Myocyte (in vitro differentiated cells): ENCODE results near the gene TFR2. TPM values are rescaled to one million over a fixed set of nuclear protein-coding genes. Genes with fewer than 3 reads are reported as not detected.

Experiments used
- DNase-seq: peaks from one replicate; pipeline ENCODE4 v3.0.0-alpha.2; 2012; ENCODE audit warnings: low read depth
- total RNA-seq: library from RNA; depleted of rRNA; stranded (reverse); fragments of >200 nt; gene quantifications from 2 replicates; pipeline ENCODE4 v1.2.3, GENCODE V29; 2014

Gene TFR2
- total RNA-seq, 1 donor from 2014 or later, result not detected

GRCh38 chr7:100613412-100614175, 27.8 kb downstream of the TFR2 start:
- DNase-seq, result no peak

GRCh38 chr7:100612730-100613390, 28.5 kb downstream of the TFR2 start:
- peak; percentile 15 for DNase-seq

GRCh38 chr7:100611983-100612729, 29.2 kb downstream of the TFR2 start, which contains the start of gene MOSPD3:
Gene MOSPD3 (plus strand): TSS chr7:100612540. CDS start chr7:100612792, 252 bp downstream.
- peak; percentile 100 for DNase-seq

DNA sequence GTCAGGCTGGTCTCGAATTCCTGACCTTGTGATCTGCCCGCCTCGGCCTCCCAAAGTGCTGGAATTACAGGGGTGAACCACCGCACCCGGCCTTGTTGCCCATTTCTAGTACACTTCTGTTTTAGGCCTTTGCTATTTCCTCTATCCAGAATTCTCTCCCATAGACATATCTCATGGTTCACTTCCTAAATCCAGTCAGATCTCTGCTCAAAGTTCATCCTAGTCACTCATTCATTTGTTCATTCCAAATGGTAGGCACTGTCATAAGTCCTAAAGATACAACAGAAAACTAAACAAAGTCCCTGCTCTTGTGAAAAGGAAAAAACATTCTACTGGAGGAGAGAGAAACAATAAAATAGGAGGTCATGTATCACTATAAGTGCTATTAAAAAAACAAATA, 31.4 kb downstream of the TFR2 start:
- no peak for DNase-seq

DNA sequence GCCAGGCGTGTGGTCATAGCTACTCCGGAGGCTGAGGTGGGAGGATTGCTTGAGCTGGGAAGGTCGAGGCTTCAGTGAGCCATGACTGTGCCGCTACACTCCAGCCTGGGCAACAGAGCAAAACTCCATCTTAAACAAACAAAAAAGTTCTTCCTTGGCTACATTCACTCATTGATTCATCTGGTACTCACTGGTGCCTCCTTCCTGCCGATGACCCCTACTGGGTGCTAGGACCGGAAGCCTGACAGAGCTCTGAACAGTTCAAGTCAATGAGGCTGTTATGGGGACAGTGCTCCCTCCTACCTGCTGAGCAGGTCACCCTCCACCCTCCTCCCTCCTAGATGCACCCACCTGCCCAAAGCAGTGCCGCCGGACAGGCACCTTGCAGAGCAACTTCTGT, 34.2 kb downstream of the TFR2 start:
- DNase-seq, result no peak

DNA sequence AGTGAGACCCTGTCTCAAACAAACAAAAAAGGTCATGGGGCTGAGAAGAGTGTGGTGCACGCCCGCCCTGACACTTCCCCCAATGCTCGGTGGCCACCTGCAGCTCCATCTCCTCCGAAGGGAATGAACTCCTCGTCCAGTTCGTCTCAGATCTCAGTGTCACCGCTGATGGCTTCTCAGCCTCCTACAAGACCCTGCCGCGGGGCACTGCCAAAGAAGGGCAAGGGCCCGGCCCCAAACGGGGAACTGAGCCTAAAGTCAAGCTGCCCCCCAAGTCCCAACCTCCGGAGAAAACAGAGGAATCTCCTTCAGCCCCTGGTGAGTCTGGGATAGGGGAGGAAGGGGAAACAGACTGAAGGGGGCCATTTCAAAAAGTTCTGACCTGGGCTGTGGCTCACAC, 35.0 kb downstream of the TFR2 start:
- DNase-seq, result no peak

DNA sequence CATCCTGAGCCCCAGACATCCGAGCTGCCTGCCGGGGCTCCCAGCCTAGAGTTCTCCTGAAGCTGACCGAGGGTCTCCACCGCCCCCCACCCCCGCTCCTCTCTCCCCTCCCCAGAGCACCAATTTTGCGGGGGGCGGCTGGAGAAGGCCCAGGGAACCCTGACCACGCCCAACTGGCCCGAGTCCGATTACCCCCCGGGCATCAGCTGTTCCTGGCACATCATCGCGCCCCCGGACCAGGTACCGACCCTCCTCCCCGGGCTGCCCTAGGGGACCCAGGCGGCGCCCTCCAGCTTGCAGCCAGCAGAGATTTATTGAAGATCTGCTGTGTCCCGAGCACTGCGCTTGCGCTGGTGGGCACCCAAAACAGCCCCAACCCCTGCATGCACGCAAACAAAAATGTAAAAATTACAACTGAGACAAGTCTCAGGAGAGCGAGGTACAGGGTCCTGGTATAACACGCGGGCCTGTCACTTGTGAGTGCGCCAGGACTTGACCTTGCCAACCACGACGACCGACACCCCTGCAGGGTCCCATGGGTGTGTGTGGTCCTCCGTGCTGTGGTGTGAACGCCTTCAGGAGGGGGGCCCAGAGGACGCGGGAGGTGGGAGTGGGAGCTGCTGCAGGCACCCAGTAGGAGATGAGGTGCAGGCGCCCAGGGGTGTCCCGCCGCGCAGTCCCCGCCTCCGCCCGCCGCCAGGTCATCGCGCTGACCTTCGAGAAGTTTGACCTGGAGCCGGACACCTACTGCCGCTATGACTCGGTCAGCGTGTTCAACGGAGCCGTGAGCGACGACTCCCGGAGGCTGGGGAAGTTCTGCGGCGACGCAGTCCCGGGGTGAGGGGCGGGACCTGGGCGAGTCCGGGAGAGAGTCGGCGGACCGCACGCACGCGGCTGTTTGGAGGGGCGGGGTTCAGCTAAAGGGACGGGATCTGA, 36.1 kb downstream of the TFR2 start:
- DNase-seq, result no peak

- peak; percentile 38 for DNase-seq
These were observed 37.0 kb downstream of the TFR2 start for GRCh38 chr7:100604028-100604975.

- DNase-seq, result no peak
These were observed 37.7 kb downstream of the TFR2 start for GRCh38 chr7:100603726-100604027.

DNA sequence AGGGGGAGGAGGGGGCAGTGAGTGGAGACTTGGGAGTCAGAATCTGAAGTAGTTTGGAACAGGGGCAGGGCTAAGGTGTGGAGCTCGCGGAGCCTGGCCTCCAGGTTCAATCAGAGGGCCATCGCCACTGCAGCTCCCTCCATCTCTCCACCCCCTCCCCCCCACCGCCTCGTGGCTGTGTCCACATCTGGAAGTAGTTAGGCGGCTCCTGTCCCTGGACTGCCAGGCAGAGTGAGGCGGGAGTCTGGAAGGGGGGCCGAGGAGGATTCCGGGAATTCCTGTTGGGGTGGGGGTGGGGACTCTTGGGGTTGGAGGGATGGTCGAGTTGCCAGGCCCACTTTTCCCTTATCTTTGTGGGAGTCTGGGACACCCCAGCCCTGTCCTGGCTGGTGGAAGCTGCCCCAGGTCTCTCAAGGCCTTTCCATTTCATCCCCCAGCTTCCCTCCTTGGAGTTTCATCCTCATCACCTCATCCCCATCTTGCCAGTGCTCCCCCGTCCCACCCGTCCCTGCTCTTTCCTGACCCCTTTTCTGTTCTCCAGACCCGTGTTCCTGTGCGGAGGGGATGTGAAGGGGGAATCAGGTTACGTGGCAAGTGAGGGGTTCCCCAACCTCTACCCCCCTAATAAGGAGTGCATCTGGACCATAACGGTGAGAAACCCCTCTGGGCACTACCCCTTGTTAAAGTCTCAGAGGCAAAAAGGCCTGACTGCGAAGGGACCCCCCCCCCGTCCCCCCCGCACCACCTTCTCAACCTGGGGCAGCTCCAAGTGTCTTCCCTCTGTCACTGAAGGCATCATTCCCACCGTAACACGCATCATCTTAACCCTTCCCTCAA, 38.2 kb downstream of the TFR2 start:
- peak; percentile 55 for DNase-seq

DNA sequence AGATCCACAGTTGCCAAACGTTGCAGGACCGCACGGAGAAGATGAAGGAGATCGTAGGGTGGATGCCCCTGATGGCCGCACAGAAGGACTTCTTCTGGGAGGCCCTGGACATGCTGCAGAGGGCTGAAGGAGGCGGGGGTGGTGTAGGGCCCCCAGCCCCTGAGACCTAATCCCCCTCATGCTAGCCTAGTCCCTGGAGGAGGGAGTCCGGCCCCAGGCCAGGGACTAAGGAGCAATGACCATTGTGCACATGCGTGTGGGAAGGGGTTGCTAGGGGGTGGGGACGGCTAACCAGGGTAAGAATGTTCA, 40.7 kb downstream of the TFR2 start:
- DNase-seq, result no peak

- DNase-seq, result no peak
These were observed 41.2 kb downstream of the TFR2 start for GRCh38 chr7:100599911-100600729.

DNA sequence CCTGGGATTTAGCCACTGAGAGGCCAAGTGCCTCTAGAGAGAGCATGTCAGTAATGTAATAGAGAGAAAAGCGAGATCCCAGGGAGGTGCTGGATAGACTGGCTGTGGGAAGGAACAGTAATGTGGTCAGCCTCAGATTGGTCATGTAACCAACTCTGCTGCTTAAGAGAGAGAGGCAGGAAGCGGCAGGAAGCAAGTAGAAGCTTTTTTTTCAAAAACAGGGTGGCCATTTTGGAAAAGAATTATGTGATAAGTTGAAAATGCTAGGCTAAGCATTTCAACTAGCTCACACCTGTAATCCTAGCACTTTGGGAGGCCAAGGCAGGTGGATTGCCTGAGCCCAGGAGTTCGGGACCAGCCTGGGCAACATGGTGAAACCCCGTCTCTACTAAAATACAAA, 42.9 kb downstream of the TFR2 start:
- peak; percentile 49 for DNase-seq

GRCh38 chr7:100595188-100595587, 46.2 kb downstream of the TFR2 start:
- no peak for DNase-seq

DNA sequence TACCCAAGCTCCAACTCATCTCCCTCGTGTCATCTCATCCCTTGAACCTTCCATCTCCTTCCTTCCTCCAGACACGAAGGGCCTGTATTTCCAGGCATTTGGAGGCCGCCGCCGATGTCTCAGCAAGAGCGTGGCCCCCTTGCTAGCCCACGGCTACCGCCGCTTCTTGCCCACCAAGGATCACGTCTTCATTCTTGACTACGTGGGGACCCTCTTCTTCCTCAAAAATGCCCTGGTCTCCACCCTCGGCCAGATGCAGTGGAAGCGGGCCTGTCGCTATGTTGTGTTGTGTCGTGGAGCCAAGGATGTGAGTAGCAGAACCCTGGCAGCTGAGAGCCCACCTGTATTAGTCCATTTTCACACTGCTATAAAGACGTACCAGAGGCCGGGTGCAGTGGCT, 49.8 kb downstream of the TFR2 start:
- no peak for DNase-seq

GRCh38 chr7:100590077-100590737, 51.1 kb downstream of the TFR2 start:
- no peak for DNase-seq

DNA sequence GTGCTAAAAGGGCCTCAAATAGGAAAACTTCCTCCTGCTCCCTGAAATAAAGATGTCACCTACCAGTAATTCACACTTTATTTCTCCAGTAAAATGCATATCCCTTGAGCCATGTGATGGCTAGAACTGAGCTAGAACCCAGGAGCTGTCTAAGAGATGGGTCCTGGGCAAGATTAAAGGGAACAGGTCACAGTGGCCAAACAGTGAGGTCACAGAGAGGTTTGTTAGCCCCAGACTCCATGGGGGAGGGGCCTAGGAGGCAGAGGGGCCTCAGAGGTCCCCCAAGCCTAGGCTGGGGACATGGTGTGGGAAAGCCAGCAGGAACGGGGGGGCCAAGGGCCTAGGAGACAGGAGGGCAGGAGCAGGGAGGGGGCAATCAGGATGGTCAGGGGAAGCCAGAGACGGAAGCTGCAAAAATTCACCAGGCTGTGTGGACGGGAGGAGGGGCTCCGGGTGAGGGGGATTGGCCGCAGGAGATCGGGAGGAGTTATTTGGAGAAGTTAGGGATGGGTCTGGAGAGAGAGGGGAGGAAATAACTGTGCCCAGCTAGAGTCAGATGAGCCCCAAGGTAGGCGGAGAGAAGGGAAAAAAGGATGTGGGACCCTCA, 51.9 kb downstream of the TFR2 start:
- no peak for DNase-seq
